Adrenal gland (tissue), 12 donors: ENCODE results near the gene PROK2. TPM values are rescaled to one million over a fixed set of nuclear protein-coding genes. Genes with fewer than 3 reads are reported as not detected.

Experiments
- DNase-seq, 7 donors: peaks; one replicate each; pipeline ENCODE4 v3.0.0-alpha.2; 2019 to 2020
- H3K27ac ChIP-seq, 5 donors: fragments of 200-600 bp; sonication (generic) in 4 of 5; 1 replicate in 3 of 5; 2 replicates in 2 of 5; pipeline versions ENCODE4 v1.5.1 to v1.8.0; 2016 to 2020; ENCODE audit warnings: mild to moderate bottlenecking in 1 of 5
- H3K27me3 ChIP-seq: fragments of 200-600 bp; 2 replicates; pipeline ENCODE4 v1.8.0; 2021
- H3K36me3 ChIP-seq, 2 donors: fragments of 200-600 bp; replicated peaks in 1 of 2; 1 replicate in 1 of 2; 2 replicates in 1 of 2; pipeline versions ENCODE4 v1.5.1 to v1.8.0; 2018 to 2022
- H3K4me1 ChIP-seq, 2 donors: fragments of 200-600 bp; replicated peaks in 1 of 2; 1 replicate in 1 of 2; 2 replicates in 1 of 2; pipeline versions ENCODE4 v1.5.1 to v1.8.0; 2018 to 2021
- H3K4me3 ChIP-seq, 4 donors: fragments of 200-600 bp; sonication (generic) in 3 of 4; one replicate each; pipeline ENCODE4 v1.5.1; 2016 to 2018
- H3K9me3 ChIP-seq, 3 donors: fragments of 200-600 bp; sonication (generic) in 1 of 3; replicated peaks in 1 of 3; 1 replicate in 2 of 3; 2 replicates in 1 of 3; pipeline versions ENCODE4 v1.5.1 to v1.8.0; 2016 to 2021
- POLR2A ChIP-seq, 2 donors: fragments of 450-650 bp; IDR thresholded peaks; one replicate each; pipeline ENCODE4 v1.6.1; 2017; ENCODE audit warnings: antibody characterized with exemption in 2 of 2, mild to moderate bottlenecking in 2 of 2, moderate library complexity in 1 of 2
- WGBS, 4 donors: extraction: QIAGEN DNeasy Blood & Tissue Kit in 2 of 4; methylation state at CpG; one replicate each; pipeline versions ENCODE4 v1.1.5 to v1.1.7; 2013 to 2017; 5-methylcytosine and 5-hydroxymethylcytosine counted together
- intact Hi-C, 2 donors: fragments of 100-400 bp; cut with DNase I; formaldehyde crosslinking; loops; one replicate each; pipeline versions ENCODE4 v1.14.1 to v1.15.0; 2022 to 2023
- polyA plus RNA-seq, 3 donors: library from polyadenylated mRNA; stranded (reverse); fragments of 200-250 nt in 2 of 3; fragments of 350-450 nt in 1 of 3; fragmentation: Illumina TruSeq in 1 of 3; extraction: RNeasy Lipid Tissue Mini Kit (QIAGEN cat#74804) in 1 of 3; gene quantifications; one replicate each; pipeline ENCODE4 v1.2.3, GENCODE V29; 2013 to 2014
- total RNA-seq, 9 donors: library from RNA; depleted of rRNA in 4 of 9; stranded (reverse); fragments of >200 nt in 4 of 9; fragments of 120-200 nt in 1 of 9; fragmentation: NEBNext Ultra II Directional in 1 of 9; extraction: Animal tissue kit (Norgen Biotek cat#: 25700) in 1 of 9; gene quantifications; one replicate each; pipeline versions ENCODE4 v1.1.0 to v1.2.4, GENCODE V29; 2013 to 2023
- TF ChIP-seq, protein P1 (sequence below), 6 experiments: fragments of 450-650 bp in 4 of 6; fragments of 200-600 bp in 2 of 6; sonication (generic) in 1 of 6; IDR thresholded peaks; 1 replicate in 5 of 6; 2 replicates in 1 of 6; pipeline versions ENCODE4 v1.5.1 to v1.8.0; 2016 to 2021; ENCODE audit warnings: antibody characterized with exemption in 6 of 6, mild to moderate bottlenecking in 2 of 6, moderate library complexity in 1 of 6
- donor health status: healthy with polysubstance abuse.
- donor health status: Bipolar disorder and iron deficiency.
- donor health status: DM: yes; HTN: yes; CAD: no.
- donor health status: DM: no; HTN: no; CAD: no.
- donor health status: DM: no; HTN: no; CAD: no.
- donor health status: DM: yes; HTN: yes; CAD: no.

Gene PROK2
- total and polyA plus RNA-seq, 12 donors = 0.06 to 0.29 (median 0.18) TPM; not detected in 7

DNA sequence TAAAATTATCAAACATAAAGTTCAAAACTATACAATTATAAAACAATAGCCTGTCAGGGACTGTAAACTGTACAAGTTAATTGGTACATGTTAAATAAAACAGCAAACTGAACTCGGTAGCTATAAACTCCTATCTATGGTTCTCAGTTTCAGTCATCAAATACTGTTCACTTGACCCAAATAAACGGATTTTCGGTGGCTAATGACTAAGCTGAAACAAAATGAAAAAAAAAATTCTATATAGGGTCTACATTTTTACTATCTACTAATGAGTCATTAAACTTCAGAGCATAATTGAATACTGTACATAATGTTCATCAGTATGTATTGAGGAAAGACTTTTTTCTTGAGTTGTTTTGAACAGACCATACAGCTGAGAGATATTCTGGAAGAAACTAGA, 6.6 kb downstream of the PROK2 start:
- Histone ChIP-seq H3K4me1 (no peaks in the 10 kb centered on the region), H3K27me3 (peaks cover 59% of the 10 kb centered on the region), H3K9me3 (no peaks in the 10 kb centered on the region), H3K27ac (no peak overlapping the region), H3K36me3 (no peaks in the 10 kb centered on the region), H3K4me3 (no peak overlapping the region)
- intact Hi-C loops = no loop called here
- TF ChIP-seq POLR2A (IDR thresholded peaks at IDR 0.05) = no peak
- TF ChIP-seq, protein P1, sequence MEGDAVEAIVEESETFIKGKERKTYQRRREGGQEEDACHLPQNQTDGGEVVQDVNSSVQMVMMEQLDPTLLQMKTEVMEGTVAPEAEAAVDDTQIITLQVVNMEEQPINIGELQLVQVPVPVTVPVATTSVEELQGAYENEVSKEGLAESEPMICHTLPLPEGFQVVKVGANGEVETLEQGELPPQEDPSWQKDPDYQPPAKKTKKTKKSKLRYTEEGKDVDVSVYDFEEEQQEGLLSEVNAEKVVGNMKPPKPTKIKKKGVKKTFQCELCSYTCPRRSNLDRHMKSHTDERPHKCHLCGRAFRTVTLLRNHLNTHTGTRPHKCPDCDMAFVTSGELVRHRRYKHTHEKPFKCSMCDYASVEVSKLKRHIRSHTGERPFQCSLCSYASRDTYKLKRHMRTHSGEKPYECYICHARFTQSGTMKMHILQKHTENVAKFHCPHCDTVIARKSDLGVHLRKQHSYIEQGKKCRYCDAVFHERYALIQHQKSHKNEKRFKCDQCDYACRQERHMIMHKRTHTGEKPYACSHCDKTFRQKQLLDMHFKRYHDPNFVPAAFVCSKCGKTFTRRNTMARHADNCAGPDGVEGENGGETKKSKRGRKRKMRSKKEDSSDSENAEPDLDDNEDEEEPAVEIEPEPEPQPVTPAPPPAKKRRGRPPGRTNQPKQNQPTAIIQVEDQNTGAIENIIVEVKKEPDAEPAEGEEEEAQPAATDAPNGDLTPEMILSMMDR (IDR thresholded peaks at IDR 0.05) = no peak
- DNase-seq = no peak
- WGBS, 4 donors = 77 to 92% (median 80%) methylated on average over 3 of the region's 3 CpGs

DNA sequence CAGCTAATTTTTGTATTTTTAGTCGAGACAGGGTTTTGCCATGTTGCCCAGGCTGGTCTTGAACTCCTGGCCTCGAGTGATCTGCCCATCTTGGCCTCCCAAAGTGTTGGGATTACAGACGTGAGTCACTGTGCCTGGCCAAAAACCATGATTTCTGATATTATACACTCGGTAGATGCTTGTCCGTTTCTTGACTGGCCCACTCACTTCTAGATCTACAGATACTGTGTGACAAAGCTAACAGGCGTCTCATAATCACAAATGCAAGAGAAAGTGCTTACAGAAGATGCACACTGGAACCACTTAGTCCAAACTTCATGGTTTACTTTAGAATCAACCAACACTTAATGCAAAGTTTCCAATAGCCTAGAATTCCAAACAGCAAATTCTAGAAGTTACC, 8.4 kb downstream of the PROK2 start:
- intact Hi-C loops = no loop called here
- no peaks in the 10 kb centered on the region for H3K4me1 ChIP-seq
- no peaks in the 10 kb centered on the region for H3K36me3 ChIP-seq
- H3K9me3 ChIP-seq = no peaks in the 10 kb centered on the region
- H3K27ac ChIP-seq = no peak overlapping the region
- 55 to 82% (median 69%) methylated on average over 6 of the region's 6 CpGs for WGBS, 4 donors
- H3K27me3 ChIP-seq = peaks cover 51% of the 10 kb centered on the region
- TF ChIP-seq, protein P1 (IDR thresholded peaks at IDR 0.05) = no peak
- TF ChIP-seq POLR2A (IDR thresholded peaks at IDR 0.05) = no peak
- H3K4me3 ChIP-seq = no peak overlapping the region
- no peak for DNase-seq

DNA sequence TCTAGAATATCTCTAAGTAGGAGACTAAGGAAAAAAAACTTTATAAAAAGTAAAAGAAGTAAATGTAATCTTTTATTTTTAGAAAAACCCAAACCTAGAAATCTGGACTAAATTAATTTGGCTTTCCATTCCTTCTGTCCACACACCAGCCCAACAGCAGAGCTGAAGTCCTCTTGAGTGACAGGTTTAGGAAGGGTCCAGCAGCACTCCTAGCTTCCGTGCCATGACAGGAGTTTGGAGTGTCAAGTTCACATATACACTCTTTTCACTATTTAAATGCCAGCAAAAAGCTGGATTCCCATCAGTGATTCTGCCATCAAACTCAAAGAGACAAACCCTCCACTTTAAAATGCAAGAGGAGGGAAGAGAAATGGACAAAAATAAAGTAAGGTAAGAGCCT, 13.1 kb downstream of the PROK2 start:
- 63 to 80% (median 75%) methylated on average over 1 of the region's 1 CpG for WGBS, 4 donors
- intact Hi-C loops = no loop called here
- Histone ChIP-seq H3K4me3 (no peak overlapping the region), H3K4me1 (no peaks in the 10 kb centered on the region), H3K27me3 (peaks cover 18% of the 10 kb centered on the region), H3K36me3 (no peaks in the 10 kb centered on the region), H3K9me3 (no peaks in the 10 kb centered on the region), H3K27ac (no peak overlapping the region)
- no peak for DNase-seq
- TF ChIP-seq POLR2A (IDR thresholded peaks at IDR 0.05) = no peak

DNA sequence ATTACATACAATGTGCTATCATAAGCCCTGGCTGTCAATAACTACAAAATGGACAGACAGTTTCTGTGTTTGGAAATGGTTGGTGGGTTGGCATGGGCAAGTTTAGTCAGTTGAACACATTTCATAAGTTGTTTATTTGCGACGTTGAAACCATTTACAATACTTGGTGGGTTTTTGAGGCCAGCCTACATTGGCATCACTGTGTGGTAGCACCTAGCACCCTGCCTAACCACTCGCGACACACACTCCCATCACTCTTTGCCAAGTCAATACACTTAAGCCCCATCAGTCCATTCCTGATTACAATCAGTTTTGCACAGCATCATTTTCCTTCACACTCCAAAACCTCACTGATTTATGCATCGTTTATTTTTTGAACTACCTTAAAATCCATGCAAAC, 13.8 kb downstream of the PROK2 start:
- H3K36me3 ChIP-seq = no peaks in the 10 kb centered on the region
- TF ChIP-seq, protein P1 (IDR thresholded peaks at IDR 0.05) = no peak
- no peak for TF ChIP-seq POLR2A (IDR thresholded peaks at IDR 0.05)
- intact Hi-C loops = no loop called here
- H3K27me3 ChIP-seq = peaks cover 18% of the 10 kb centered on the region
- H3K4me1 ChIP-seq = no peaks in the 10 kb centered on the region
- no peak overlapping the region for H3K27ac ChIP-seq
- no peaks in the 10 kb centered on the region for H3K9me3 ChIP-seq
- WGBS, 4 donors = 60 to 74% (median 65%) methylated on average over 5 of the region's 5 CpGs
- DNase-seq = no peak
- no peak overlapping the region for H3K4me3 ChIP-seq

DNA sequence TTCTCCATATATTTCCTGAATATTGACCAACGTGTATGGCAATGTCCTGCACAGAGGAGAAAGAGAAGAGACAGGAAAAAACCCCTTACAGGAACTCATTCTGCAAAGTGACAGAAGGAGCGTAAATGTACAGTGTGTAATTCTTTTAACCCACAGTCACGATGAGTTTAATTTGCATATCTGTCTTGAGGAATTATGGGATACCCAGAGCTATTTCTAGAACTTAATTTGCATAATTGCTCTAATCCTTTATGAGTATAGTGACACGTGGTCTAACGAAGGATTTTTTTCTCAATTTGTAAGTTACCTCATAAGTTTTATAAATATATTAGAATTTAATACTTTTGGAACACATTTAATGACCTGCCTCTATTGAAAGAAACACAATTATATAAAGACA, 21.5 kb downstream of the PROK2 start:
- 69 to 71% (median 70%) methylated on average over 5 of the region's 5 CpGs for WGBS, 4 donors
- no peak overlapping the region for H3K27ac ChIP-seq
- intact Hi-C loops = no loop called here
- no peaks in the 10 kb centered on the region for H3K4me1 ChIP-seq
- H3K27me3 ChIP-seq = peaks cover 28% of the 10 kb centered on the region
- H3K36me3 ChIP-seq = no peaks in the 10 kb centered on the region
- H3K9me3 ChIP-seq = no peaks in the 10 kb centered on the region
- DNase-seq = no peak
- no peak overlapping the region for H3K4me3 ChIP-seq
- no peak for TF ChIP-seq POLR2A (IDR thresholded peaks at IDR 0.05)
- TF ChIP-seq, protein P1 (IDR thresholded peaks at IDR 0.05) = no peak
